ENCODE results near the gene CC2D2A. TPM values are rescaled to one million over a fixed set of nuclear protein-coding genes. Genes with fewer than 3 reads are reported as not detected.
A peak's percentile ranks its signal among the peaks of the same experiment; 100 is the strongest.

The CC2D2A gene
- 62.2 TPM for polyA plus RNA-seq (ENCODE audit: insufficient read length)
- long read RNA-seq, donor 1, partial matches to known transcripts, result 15 of 17 reads
- long read RNA-seq, donor 1, other reads (novel, unspliced or antisense), result 0 of 17 reads
- long read RNA-seq, donor 2, partial matches to known transcripts, result 0 of 4 reads
- long read RNA-seq, donor 2, other reads (novel, unspliced or antisense), result 0 of 4 reads
- long read RNA-seq, donor 3, transcript CC2D2A-216 (5 exons, 1,474 nt), result major isoform, 5 of 22 reads
- long read RNA-seq, donor 3, partial matches to known transcripts, result 14 of 22 reads
- long read RNA-seq, donor 3, other reads (novel, unspliced or antisense), result 0 of 22 reads
- long read RNA-seq, donor 4, result 0 reads
- long read RNA-seq, donor 5, partial matches to known transcripts, result 23 of 31 reads
- long read RNA-seq, donor 5, other reads (novel, unspliced or antisense), result 0 of 31 reads
- long read RNA-seq, donor 6, partial matches to known transcripts, result 76 of 118 reads
- long read RNA-seq, donor 6, other reads (novel, unspliced or antisense), result 40 of 118 reads
- long read RNA-seq, donor 7, partial matches to known transcripts, result 73 of 124 reads
- long read RNA-seq, donor 7, other reads (novel, unspliced or antisense), result 47 of 124 reads
- long read RNA-seq, donor 8, partial matches to known transcripts, result 7 of 12 reads
- long read RNA-seq, donor 8, other reads (novel, unspliced or antisense), result 0 of 12 reads

GRCh38 chr4:15469402-15470127, at the start of gene CC2D2A:
Gene CC2D2A, plus strand, starts transcription at chr4:15469882. Its CDS starts 6,051 bp downstream, at chr4:15475933.
- peak; percentile 65 for DNase-seq

- DNase-seq, result no peak
These were observed 49.0 kb upstream of the CC2D2A start for GRCh38 chr4:15420642-15421041.

GRCh38 chr4:15423285-15423711, 46.4 kb upstream of the CC2D2A start:
- DNase-seq, result no peak

GRCh38 chr4:15425520-15425919, 44.2 kb upstream of the CC2D2A start:
- DNase-seq, result no peak

- no peak for DNase-seq
These were observed 42.5 kb upstream of the CC2D2A start for GRCh38 chr4:15427161-15427560.

GRCh38 chr4:15427701-15428100, 42.0 kb upstream of the CC2D2A start, which contains the start of gene C1QTNF7:
Gene C1QTNF7, plus strand, starts transcription at chr4:15428033. Its CDS starts 7,711 bp downstream, at chr4:15435744.
- no peak for DNase-seq

- no peak for DNase-seq
These were observed 41.1 kb upstream of the CC2D2A start for GRCh38 chr4:15428611-15429010.

GRCh38 chr4:15434091-15434490, 35.6 kb upstream of the CC2D2A start:
- no peak for DNase-seq

- DNase-seq, result no peak
These were observed 35.0 kb upstream of the CC2D2A start for GRCh38 chr4:15434676-15435075.

GRCh38 chr4:15436513-15436912, 33.2 kb upstream of the CC2D2A start:
- peak; percentile 31 for DNase-seq

GRCh38 chr4:15438939-15439524, 30.6 kb upstream of the CC2D2A start:
- DNase-seq, result no peak

GRCh38 chr4:15443371-15444160, 26.1 kb upstream of the CC2D2A start:
- DNase-seq, result no peak

- DNase-seq, result no peak
These were observed 25.4 kb upstream of the CC2D2A start for GRCh38 chr4:15444276-15444675.

- DNase-seq, result no peak
These were observed 24.7 kb upstream of the CC2D2A start for GRCh38 chr4:15444879-15445547.

GRCh38 chr4:15451181-15451865, 18.4 kb upstream of the CC2D2A start:
- DNase-seq, result no peak

GRCh38 chr4:15451866-15452765, 17.6 kb upstream of the CC2D2A start:
- DNase-seq, result no peak

GRCh38 chr4:15455290-15455689, 14.4 kb upstream of the CC2D2A start:
- no peak for DNase-seq

GRCh38 chr4:15457406-15458201, 12.1 kb upstream of the CC2D2A start:
- DNase-seq, result peak; percentile 52

Measured in left kidney (tissue), 8 donors.